Psoas muscle (tissue), 8 donors: Measurements from ENCODE around the gene CD44. TPM values are rescaled to one million over a fixed set of nuclear protein-coding genes. Genes with fewer than 3 reads are reported as not detected.

Source experiments
- ATAC-seq, 4 donors: fragments of 200-7000 bp; cut with Tn5 transposase; one replicate each; pipeline ENCODE4 v1.9.1; 2020; ENCODE audit warnings: moderate library complexity in 3 of 4, mild to moderate bottlenecking in 2 of 4
- DNase-seq, 2 donors: peaks; one replicate each; pipeline ENCODE4 v3.0.0-alpha.2; 2020
- H3K27ac ChIP-seq: fragments of 200-600 bp; one replicate; pipeline ENCODE4 v1.8.0; 2022
- H3K27me3 ChIP-seq, 3 donors: fragments of 200-600 bp in 1 of 3; one replicate each; pipeline versions ENCODE4 v1.6.1 to v1.8.0; 2013 to 2022; ENCODE audit warnings: low read length in 2 of 3, mild to moderate bottlenecking in 2 of 3, moderate library complexity in 1 of 3; ENCODE audit not compliant: insufficient read depth in 3 of 3
- H3K36me3 ChIP-seq, 2 donors: fragments of 200-600 bp in 1 of 2; one replicate each; pipeline versions ENCODE4 v1.6.1 to v1.8.0; 2013 to 2022; ENCODE audit warnings: low read depth in 1 of 2, mild to moderate bottlenecking in 1 of 2, moderate library complexity in 1 of 2; ENCODE audit not compliant: insufficient read depth in 1 of 2
- H3K4me1 ChIP-seq: fragments of 200-600 bp; one replicate; pipeline ENCODE4 v1.8.0; 2022
- H3K4me3 ChIP-seq: fragments of 200-600 bp; one replicate; pipeline ENCODE4 v1.8.0; 2022; ENCODE audit warnings: mild to moderate bottlenecking
- H3K9me3 ChIP-seq: fragments of 200-600 bp; one replicate; pipeline ENCODE4 v1.8.0; 2022
- WGBS, 3 donors: extraction: QIAGEN DNeasy Blood & Tissue Kit; methylation state at CpG; one replicate each; pipeline versions ENCODE4 v1.1.6 to v1.1.7; 2013; 5-methylcytosine and 5-hydroxymethylcytosine counted together
- intact Hi-C, 2 donors: fragments of 100-400 bp; cut with DNase I; formaldehyde crosslinking; loops; one replicate each; pipeline versions ENCODE4 v1.11.0 to v1.14.2; 2022
- polyA plus RNA-seq, 3 donors: library from polyadenylated mRNA; stranded (reverse); fragments of 200-250 nt; gene quantifications; one replicate each; pipeline ENCODE4 v1.2.3, GENCODE V29; 2013
- total RNA-seq, 4 donors: library from RNA; stranded (reverse); fragmentation: NEBNext Ultra II Directional in 2 of 4; extraction: Animal tissue kit (Norgen Biotek cat#: 25700) in 2 of 4; gene quantifications; one replicate each; pipeline versions ENCODE4 v1.2.1 to v1.2.4, GENCODE V29; 2021 to 2023
- TF ChIP-seq, protein P1 (sequence below): fragments of 200-600 bp; IDR thresholded peaks from one replicate; pipeline ENCODE4 v1.8.0; 2022; ENCODE audit warnings: antibody characterized with exemption
- donor health status: healthy with polysubstance abuse.
- donor health status: DM: no; HTN: no; CAD: no; lungs with moderate emphysema.
- donor health status: Bipolar disorder and iron deficiency.
- donor health status: healthy.
- donor health status: DM: yes; HTN: yes; CAD: no.
- donor health status: DM: no; HTN: no; CAD: no.
- donor health status: DM: no; HTN: no; CAD: no.
- donor health status: DM: yes; HTN: yes; CAD: no.

Gene CD44
- total and polyA plus RNA-seq, 7 donors: 3.4 to 35.4 (median 23.2) TPM

DNA sequence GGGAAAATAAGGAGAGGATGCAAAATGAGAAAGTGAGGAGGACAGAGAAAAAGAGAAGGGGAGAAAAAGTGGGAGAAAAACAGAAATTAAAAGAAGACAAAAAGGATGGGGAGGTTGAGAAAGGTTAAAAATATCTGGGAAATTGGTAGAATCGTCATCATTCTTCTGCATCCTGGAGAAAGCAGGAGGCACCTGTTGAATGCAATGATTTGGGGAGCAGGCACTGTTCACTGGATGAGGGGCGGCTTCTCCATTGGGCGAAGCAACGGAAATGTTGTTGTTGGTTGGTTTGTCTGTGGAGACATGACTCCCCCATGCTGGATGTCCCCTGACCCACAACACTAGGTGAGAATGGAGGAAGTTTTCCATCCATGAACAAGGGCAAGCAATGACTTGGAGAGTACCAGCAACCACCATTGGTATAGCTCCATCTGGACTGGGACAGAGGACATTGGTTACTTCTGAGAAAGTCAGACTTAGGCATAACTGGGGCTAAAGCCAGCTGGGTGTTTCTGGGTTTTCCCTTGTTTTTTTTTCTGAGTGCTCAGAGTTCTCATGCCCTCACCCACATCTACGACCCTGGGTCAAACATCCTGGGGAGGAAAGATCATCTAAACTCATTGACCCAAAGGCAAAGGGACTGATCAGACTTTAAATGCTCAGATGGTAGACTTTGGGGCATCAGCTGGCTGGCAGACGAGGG, 11.9 kb upstream of the CD44 start:
- no peaks in the 10 kb centered on the region for H3K36me3 ChIP-seq
- H3K27me3 ChIP-seq: no peaks in the 10 kb centered on the region
- no peak overlapping the region for H3K4me3 ChIP-seq
- intact Hi-C loops: no loop called here
- no peak for DNase-seq
- no peak for ATAC-seq
- no peak overlapping the region for H3K27ac ChIP-seq
- TF ChIP-seq, protein P1, sequence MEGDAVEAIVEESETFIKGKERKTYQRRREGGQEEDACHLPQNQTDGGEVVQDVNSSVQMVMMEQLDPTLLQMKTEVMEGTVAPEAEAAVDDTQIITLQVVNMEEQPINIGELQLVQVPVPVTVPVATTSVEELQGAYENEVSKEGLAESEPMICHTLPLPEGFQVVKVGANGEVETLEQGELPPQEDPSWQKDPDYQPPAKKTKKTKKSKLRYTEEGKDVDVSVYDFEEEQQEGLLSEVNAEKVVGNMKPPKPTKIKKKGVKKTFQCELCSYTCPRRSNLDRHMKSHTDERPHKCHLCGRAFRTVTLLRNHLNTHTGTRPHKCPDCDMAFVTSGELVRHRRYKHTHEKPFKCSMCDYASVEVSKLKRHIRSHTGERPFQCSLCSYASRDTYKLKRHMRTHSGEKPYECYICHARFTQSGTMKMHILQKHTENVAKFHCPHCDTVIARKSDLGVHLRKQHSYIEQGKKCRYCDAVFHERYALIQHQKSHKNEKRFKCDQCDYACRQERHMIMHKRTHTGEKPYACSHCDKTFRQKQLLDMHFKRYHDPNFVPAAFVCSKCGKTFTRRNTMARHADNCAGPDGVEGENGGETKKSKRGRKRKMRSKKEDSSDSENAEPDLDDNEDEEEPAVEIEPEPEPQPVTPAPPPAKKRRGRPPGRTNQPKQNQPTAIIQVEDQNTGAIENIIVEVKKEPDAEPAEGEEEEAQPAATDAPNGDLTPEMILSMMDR: no peak
- WGBS, 3 donors: 82 to 96% (median 86%) methylated on average over 6 of the region's 6 CpGs
- H3K9me3 ChIP-seq: no peaks in the 10 kb centered on the region
- no peaks in the 10 kb centered on the region for H3K4me1 ChIP-seq

DNA sequence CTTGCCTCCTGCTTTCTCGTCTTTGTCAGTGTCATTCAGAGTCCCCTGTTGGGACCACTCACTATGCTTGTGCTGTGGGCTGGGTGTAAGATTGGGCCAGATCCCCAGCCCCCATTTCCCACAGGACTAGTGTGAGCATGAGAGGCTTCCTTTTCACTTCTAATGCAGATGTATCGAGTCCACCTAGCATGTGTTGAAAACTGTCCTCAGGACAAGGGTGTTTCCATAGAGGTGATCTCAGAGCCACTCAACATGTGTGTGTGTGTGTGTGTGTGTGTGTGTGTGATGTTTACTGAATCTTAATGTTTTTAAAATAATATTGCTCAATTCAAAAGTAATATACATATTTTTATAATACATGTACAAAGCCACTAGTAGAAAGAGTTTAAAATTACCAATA, 11.4 kb upstream of the CD44 start:
- H3K36me3 ChIP-seq: no peaks in the 10 kb centered on the region
- no peak for DNase-seq
- no peak overlapping the region for H3K4me3 ChIP-seq
- no peaks in the 10 kb centered on the region for H3K27me3 ChIP-seq
- TF ChIP-seq, protein P1: no peak
- H3K9me3 ChIP-seq: no peaks in the 10 kb centered on the region
- 48 to 96% (median 69%) methylated on average over 2 of the region's 2 CpGs for WGBS, 3 donors
- intact Hi-C loops: no loop called here
- ATAC-seq: no peak
- H3K4me1 ChIP-seq: no peaks in the 10 kb centered on the region
- H3K27ac ChIP-seq: no peak overlapping the region

DNA sequence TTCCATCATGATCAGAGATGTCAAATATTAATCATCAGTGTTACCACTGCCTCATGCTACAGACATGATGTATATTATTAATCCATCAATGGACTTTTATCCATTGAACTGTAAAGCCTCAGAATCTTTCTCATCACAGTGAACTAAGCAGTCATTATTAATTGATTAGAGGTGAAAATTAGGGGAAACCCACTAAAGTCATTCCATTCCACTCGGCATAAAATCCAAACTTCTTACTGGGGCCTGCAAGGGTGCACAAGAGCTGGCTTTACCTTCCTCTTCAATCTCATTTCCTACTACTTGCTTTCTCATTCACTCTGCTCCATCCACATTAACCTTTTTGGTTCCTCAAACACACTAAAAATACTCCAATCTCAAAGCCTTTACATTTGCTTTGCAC, 7.9 kb upstream of the CD44 start:
- TF ChIP-seq, protein P1: no peak
- Histone ChIP-seq H3K27me3 (peaks cover 0 to under 1% (median 0%) of the 10 kb centered on the region in 3 donors), H3K4me1 (no peaks in the 10 kb centered on the region), H3K9me3 (no peaks in the 10 kb centered on the region), H3K4me3 (no peak overlapping the region), H3K36me3 (no peaks in the 10 kb centered on the region), H3K27ac (no peak overlapping the region)
- intact Hi-C loops: no loop called here
- 72 to 93% (median 86%) methylated on average over 1 of the region's 1 CpG for WGBS, 3 donors
- no peak for DNase-seq
- no peak for ATAC-seq

DNA sequence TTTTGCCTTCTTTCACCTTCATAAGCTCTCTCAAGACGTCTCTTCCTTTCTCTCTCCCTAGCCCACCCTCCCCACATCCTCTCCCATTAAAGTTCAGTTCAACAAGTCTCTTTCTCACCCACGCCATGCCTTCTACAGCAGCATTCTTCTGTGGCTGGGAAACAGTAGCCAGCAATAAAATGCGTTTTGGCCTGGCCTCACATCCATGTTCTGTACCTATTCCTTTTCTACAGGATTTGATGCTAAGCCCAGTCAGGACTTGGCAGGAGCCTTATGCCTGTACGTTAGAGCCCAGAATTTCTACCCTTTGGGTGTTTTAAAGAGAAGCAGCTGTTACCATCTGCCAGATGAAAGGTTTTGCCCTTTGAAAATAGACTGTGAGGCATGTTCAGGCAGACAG, 7.1 kb upstream of the CD44 start:
- H3K36me3 ChIP-seq: no peaks in the 10 kb centered on the region
- no peaks in the 10 kb centered on the region for H3K4me1 ChIP-seq
- H3K9me3 ChIP-seq: no peaks in the 10 kb centered on the region
- H3K4me3 ChIP-seq: no peak overlapping the region
- 71 to 76% (median 72%) methylated on average over 4 of the region's 4 CpGs for WGBS, 3 donors
- no peak for DNase-seq
- H3K27ac ChIP-seq: no peak overlapping the region
- TF ChIP-seq, protein P1: no peak
- ATAC-seq: no peak
- intact Hi-C loops: no loop called here
- peaks cover 0 to 4% (median 0%) of the 10 kb centered on the region in 3 donors for H3K27me3 ChIP-seq

DNA sequence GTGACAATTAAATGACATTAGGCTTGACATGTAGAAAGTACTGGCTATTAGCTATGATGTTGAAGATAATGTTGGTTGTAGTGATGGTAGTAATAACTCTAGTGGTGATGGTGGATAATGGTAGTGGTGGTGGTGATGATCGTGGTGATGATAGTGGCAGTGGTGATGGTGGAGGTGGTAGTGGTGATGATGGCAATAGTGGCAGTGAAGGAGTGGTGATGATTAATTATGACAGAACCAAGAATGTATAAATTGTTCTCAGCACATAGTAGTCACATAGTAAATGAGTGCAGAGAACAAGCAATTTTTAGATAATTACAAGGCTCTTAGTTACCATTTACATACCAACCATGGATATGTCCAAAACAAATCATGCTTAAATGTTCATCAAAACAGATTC, 5.3 kb upstream of the CD44 start:
- intact Hi-C loops: no loop called here
- H3K4me3 ChIP-seq: no peak overlapping the region
- H3K36me3 ChIP-seq: no peaks in the 10 kb centered on the region
- no peak overlapping the region for H3K27ac ChIP-seq
- no peaks in the 10 kb centered on the region for H3K9me3 ChIP-seq
- TF ChIP-seq, protein P1: no peak
- peaks cover 0 to 14% (median 0%) of the 10 kb centered on the region in 3 donors for H3K27me3 ChIP-seq
- ATAC-seq (no peak), DNase-seq (no peak)
- H3K4me1 ChIP-seq: peaks cover 2% of the 10 kb centered on the region
- WGBS, 3 donors: 90 to 98% (median 94%) methylated on average over 1 of the region's 1 CpG
